Natural killer cell treated with Interleukin-12 subunit alpha and Interleukin-12 subunit beta and Interleukin-15 and Interleukin-18, amount 100 ng/mL, for 72 hours (primary cell): ENCODE measurements around the gene SH3PXD2A. TPM values are rescaled to one million over a fixed set of nuclear protein-coding genes. Genes with fewer than 3 reads are reported as not detected.
"Not testable (repeated sequence)": the region's sequence is repeated elsewhere in the genome, so short reads cannot be mapped to it uniquely, and the experiment has no call there.

Experiments used
- ATAC-seq, 2 donors: fragments of 150-1000 bp; cut with Tn5 transposase in 1 of 2; sonication (Bioruptor Pico), chemical (Tn5 transposase) in 1 of 2; 2 replicates each; pipeline ENCODE4 v1.10.0; 2021
- DNase-seq: peaks from one replicate; pipeline ENCODE4 v3.0.0; 2022; ENCODE audit warnings: low spot score
- H3K27ac Mint-ChIP-seq, 2 donors: 1 replicate in 1 of 2; 2 replicates in 1 of 2; pipeline ENCODE4 v1.8.0; 2022; ENCODE audit warnings: mixed read lengths in 2 of 2, mild to moderate bottlenecking in 1 of 2, moderate library complexity in 1 of 2
- H3K27me3 Mint-ChIP-seq, 2 donors: 1 replicate in 1 of 2; 2 replicates in 1 of 2; pipeline ENCODE4 v1.8.0; 2022; ENCODE audit warnings: mixed read lengths in 2 of 2
- H3K36me3 Mint-ChIP-seq: one replicate; pipeline ENCODE4 v1.8.0; 2022; ENCODE audit warnings: mixed read lengths
- H3K4me1 Mint-ChIP-seq, 2 donors: 1 replicate in 1 of 2; 2 replicates in 1 of 2; pipeline ENCODE4 v1.8.0; 2022; ENCODE audit warnings: low read depth in 2 of 2, mixed read lengths in 2 of 2, mild to moderate bottlenecking in 1 of 2
- H3K4me3 Mint-ChIP-seq: one replicate; pipeline ENCODE4 v1.8.0; 2022; ENCODE audit warnings: mixed read lengths
- H3K9me3 Mint-ChIP-seq: 2 replicates; pipeline ENCODE4 v1.8.0; 2022; ENCODE audit warnings: mixed read lengths
- total RNA-seq, 2 donors: library from RNA; stranded (reverse); gene quantifications; one replicate each; pipeline ENCODE4 v1.2.3, GENCODE V29; 2022

Gene SH3PXD2A
- total RNA-seq, 2 donors from 2014 or later = 3.4 to 7.6 TPM

DNA sequence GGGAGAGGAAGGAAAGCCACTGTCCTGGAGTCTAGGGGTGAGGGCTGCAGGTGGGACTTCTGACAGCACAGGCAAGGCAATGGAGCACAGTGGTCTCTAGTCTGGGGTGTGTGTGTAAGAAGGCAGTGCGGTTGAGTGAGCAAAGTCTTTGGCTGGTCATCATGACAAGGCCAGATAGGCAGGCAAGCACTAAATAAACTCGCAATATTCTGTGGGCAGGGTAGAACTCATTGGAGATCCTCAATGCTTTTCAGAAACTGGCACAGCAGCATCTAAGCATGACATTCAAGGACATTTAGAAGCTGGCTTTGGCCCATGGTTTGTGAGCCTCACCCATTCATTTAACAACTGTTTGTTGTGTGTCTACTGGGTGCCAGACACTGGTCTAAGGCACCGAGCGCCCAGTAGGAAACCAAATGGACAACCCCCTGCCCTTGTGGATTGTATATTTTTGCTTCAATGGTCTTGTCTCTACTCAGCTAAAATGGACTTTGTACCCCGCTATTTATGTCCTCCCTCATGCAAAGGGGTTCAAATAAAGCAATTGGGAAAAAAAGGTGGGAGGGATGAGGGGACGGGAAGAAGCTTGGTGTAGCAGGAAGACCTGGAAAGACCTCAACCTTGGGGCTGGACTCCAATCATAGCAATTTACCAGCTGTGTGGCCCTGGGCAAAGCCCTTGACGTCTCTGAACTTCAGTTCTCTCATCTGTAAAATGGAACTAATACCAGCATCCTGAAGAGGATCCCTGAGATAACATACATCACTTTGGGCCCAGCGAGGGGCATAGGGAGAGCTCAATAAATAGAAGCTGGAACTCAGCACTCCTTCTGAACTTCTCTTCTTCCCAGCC lies 245.9 kb downstream of the SH3PXD2A start:
- Mint-ChIP-seq H3K9me3 (no peaks in the 10 kb centered on the region), H3K36me3 (no peaks in the 10 kb centered on the region), H3K4me1 (no peaks in the 10 kb centered on the region), H3K27me3 (no peaks in the 10 kb centered on the region), H3K4me3 (no peak overlapping the region), H3K27ac (no peak overlapping the region)
- peak; percentile 44 for DNase-seq
- no peak for ATAC-seq

DNA sequence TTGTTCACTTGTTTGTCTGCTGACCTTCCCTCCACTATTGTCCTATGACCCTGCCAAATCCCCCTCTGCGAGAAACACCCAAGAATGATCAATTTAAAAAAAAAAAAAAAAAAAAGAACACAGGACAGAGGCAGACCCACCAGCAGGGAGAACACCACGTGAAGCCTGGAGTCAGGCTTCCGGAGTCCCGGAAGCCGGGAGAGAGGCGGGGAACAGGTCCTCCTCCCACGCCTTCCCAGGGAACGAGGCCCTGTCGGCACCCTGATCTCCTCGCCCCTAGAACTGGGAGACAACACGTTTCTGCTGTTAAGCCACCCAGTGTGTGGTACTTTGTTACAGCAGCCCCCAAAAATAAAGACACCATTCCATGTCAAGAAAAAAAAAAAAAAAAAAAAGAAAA lies 247.3 kb downstream of the SH3PXD2A start:
- H3K4me1 Mint-ChIP-seq, H3K9me3 Mint-ChIP-seq, H3K36me3 Mint-ChIP-seq, H3K4me3 Mint-ChIP-seq, H3K27ac Mint-ChIP-seq, ATAC-seq, DNase-seq, H3K27me3 Mint-ChIP-seq: not testable (repeated sequence)

DNA sequence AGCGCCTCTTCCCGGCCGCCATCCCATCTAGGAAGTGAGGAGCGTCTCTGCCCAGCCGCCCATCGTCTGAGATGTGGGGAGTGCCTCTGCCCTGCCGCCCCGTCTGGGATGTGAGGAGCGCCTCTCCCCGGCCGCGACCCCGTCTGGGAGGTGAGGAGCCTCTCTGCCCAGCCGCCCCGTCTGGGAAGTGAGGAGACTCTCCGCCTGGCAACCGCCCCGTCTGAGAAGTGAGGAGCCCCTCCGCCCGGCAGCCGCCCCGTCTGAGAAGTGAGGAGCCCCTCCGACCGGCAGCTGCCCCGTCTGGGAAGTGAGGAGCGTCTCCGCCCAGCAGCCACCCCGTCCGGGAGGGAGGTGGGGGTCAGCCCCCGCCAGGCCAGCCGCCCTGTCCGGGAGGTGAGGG lies 248.3 kb downstream of the SH3PXD2A start:
- not testable (repeated sequence) for H3K27ac Mint-ChIP-seq, H3K36me3 Mint-ChIP-seq, H3K9me3 Mint-ChIP-seq, H3K4me1 Mint-ChIP-seq, ATAC-seq, H3K27me3 Mint-ChIP-seq, H3K4me3 Mint-ChIP-seq
- peak; percentile 50 for DNase-seq

DNA sequence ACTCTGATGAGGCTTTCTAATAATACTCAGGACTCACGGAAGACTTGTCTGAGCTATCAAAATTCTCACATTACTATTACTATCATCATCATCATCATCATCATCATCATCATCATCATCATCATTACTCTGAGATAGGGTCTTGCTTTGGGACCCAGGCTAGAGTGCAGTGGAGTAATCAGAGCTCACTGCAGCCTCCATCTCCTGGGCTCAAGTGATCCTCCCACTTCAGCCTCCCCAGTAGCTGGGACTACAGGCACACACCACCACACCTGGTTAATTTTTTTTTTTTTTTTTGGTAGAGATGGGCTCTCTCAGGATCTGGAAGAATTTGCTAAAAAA lies 249.3 kb downstream of the SH3PXD2A start:
- not testable (repeated sequence) for DNase-seq, ATAC-seq, H3K9me3 Mint-ChIP-seq, H3K4me1 Mint-ChIP-seq, H3K36me3 Mint-ChIP-seq, H3K27ac Mint-ChIP-seq, H3K27me3 Mint-ChIP-seq, H3K4me3 Mint-ChIP-seq

DNA sequence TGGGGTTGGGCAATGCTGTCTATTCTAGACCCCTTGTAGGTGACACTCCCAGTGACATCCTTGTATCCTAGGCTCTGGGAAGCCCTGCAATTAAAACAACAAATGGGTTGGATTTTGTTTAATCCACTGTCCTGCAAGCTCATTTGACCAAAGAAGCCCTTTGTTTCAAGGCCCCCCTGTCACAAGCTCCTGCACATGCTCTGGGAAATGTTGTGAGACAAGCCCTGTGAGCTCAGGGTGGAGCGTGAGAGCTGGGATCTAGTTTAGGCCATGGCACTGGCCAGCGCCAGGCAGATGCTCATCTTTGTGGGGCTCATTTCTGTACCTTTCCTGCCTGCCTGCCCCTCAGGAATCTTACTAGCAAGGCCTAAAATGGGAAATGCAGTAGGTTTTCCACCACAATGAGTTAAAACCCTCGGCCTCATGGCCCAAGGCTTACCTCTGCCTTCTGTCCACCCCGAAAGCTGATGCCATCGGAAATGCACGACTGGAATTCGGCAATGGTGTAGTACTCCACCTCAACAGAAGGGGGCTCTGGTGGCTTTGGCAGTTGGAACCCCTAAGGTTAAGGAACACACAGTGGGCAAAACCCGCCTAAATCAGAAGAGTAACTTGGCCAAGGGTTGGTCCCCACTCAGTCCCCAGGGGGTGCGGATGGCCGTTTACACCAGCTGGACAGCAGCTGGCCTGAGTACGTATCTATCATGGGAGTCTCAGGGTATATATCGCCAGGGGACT lies 249.8 kb downstream of the SH3PXD2A start:
- no peak for ATAC-seq
- H3K27ac Mint-ChIP-seq = no peak overlapping the region
- no peaks in the 10 kb centered on the region for H3K9me3 Mint-ChIP-seq

DNA sequence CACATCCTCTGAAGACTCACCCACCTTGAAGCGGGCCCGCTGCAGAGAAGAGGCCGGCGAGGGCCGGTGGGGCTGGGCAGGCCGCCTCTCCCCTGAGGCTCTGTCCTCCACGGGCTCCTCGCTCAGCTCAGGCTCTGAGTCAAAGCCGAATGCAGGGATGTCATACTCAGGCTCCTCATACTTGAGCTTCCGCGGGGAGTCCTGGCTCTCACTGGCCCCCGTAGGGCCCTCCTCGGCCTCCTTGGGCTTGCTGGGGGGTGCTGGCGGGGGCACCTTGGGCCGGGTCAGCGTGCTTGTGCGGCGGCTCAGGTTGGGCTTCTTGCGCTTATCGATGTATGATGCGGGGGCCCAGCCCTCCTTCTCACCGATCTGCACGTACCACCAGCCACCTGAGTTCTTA lies 252.0 kb downstream of the SH3PXD2A start:
- H3K36me3 Mint-ChIP-seq = no peaks in the 10 kb centered on the region

More for the DNA sequence above, 249.8 kb downstream of the SH3PXD2A start:
- no peaks in the 10 kb centered on the region for H3K27me3 Mint-ChIP-seq
- H3K4me1 Mint-ChIP-seq = peaks cover 0 to 3% of the 10 kb centered on the region in 2 donors
- H3K36me3 Mint-ChIP-seq = no peaks in the 10 kb centered on the region
- H3K4me3 Mint-ChIP-seq = no peak overlapping the region
- DNase-seq = peak; percentile 59

DNA sequence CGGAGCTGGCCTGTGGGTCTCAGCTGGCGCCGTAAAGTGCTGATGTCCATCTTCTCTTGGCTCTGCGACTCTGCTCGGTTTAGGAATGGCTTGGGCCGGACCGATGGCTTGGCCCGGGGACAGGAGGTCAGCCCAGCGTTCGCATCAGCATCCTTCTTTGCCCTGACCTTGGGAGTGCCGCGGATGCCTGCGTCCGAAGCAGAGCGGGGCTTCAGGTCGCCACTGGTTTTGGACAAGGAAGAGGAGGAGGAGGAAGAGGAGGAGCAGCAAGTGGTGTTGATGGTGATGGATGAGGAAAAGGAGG lies 252.6 kb downstream of the SH3PXD2A start:
- H3K9me3 Mint-ChIP-seq = no peaks in the 10 kb centered on the region
- peaks cover 0 to 3% of the 10 kb centered on the region in 2 donors for H3K4me1 Mint-ChIP-seq
- no peak overlapping the region for H3K27ac Mint-ChIP-seq
- ATAC-seq (no peak), DNase-seq (peak; percentile 40)
- H3K27me3 Mint-ChIP-seq = no peaks in the 10 kb centered on the region
- H3K4me3 Mint-ChIP-seq = no peak overlapping the region
- H3K36me3 Mint-ChIP-seq = no peaks in the 10 kb centered on the region

More for the DNA sequence above, 252.0 kb downstream of the SH3PXD2A start:
- Mint-ChIP-seq H3K27ac (no peak overlapping the region), H3K4me3 (no peak overlapping the region), H3K4me1 (peaks cover 0 to 3% of the 10 kb centered on the region in 2 donors), H3K27me3 (no peaks in the 10 kb centered on the region), H3K9me3 (no peaks in the 10 kb centered on the region)
- ATAC-seq (no peak), DNase-seq (peak; percentile 37)

DNA sequence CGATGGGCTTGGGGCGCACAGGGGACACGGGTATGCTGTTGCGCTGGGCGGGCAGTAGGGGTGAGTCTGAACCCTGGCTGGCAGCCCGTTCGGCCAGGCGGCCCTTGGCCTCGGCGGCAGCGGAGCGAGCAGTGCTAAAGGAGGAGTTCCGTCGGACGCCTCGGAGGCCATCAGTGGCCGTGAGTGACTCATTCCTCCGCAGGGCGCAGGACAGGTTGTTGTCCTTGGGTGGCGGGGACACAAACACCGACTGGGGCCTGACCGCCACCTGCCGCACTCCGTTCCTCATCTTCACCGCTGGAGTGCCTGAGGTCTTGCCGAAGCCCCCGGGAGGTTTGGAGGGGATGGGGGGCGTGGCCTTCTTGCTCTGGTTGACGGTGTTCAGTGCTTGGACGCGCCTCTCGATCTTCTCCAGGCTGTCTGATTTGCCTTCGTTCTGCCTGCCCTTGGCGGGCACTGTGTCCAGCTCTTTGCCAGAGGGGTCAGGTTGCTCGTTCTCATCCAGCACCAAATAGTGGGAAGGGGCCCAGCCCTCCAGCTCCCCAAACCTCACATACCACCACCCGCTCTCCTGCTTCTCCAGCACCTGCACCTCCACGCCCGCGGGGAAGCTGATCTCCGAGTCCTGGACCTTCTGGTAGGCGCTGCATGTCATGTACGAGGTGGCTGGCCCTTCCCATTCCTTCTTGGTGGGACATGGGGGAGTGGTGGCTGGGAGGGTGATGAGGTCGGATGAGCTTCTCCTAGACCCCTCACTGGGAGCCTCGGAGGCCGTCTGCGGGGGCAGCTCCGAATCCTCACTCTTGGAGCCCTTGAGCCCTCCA lies 253.1 kb downstream of the SH3PXD2A start:
- no peak overlapping the region for H3K27ac Mint-ChIP-seq
- H3K36me3 Mint-ChIP-seq = no peaks in the 10 kb centered on the region
- peak; percentile 48 for DNase-seq
- peaks cover 0 to 3% of the 10 kb centered on the region in 2 donors for H3K4me1 Mint-ChIP-seq
- H3K9me3 Mint-ChIP-seq = no peaks in the 10 kb centered on the region
- ATAC-seq = no peak
- H3K4me3 Mint-ChIP-seq = no peak overlapping the region
- H3K27me3 Mint-ChIP-seq = no peaks in the 10 kb centered on the region

DNA sequence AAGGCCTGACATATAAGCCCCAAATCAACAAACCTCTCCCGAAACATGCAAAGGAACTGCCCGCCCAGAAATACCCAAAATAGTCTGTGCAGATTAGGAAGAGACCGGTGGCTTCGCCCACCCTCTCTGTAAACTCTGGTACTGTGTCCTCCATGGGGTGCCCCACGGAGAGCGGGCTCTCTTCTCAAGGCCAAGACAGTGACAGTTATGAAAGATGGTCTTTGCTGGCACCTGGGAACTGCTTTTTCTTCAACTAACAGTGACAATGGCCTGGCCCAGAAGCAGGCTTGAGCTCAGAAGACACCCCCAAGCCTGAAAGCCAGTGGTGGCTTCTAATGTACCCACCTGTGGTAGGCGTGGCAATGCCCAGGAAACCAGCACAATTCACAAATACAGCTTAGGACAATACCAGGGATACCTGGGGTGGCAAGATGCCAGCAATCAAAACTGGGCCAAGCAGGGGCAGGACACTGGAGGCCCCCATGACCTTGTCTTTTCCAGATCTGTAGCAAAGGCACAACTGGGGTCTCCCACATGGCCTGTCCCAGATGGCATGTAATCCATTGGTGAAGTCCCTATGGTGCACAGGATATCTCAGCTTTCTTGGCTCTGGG lies 254.3 kb downstream of the SH3PXD2A start:
- H3K4me3 Mint-ChIP-seq = no peak overlapping the region
- no peaks in the 10 kb centered on the region for H3K27me3 Mint-ChIP-seq
- ATAC-seq (no peak), DNase-seq (no peak)
- no peaks in the 10 kb centered on the region for H3K36me3 Mint-ChIP-seq
- peaks cover 0 to 3% of the 10 kb centered on the region in 2 donors for H3K4me1 Mint-ChIP-seq
- no peaks in the 10 kb centered on the region for H3K9me3 Mint-ChIP-seq
- H3K27ac Mint-ChIP-seq = no peak overlapping the region

DNA sequence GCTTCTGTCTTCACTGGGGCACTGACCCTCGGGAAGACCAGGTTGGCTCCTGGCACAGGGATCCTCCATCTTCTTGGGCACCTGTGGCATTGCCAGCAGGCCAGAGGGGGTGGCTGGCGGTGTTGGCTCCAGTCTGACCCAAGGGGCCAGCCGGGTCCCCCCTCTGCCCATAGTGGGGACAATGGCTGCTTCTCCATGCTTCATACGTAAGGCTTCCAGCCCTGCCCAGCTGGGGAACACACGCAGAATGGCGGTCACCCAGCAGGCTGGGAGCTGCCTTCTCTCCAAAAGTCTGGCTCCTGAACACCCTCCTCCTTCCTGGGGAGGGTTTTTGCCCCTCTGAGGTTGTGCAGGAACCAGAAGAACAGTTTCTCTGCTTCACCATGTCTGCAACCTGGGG lies 255.1 kb downstream of the SH3PXD2A start:
- no peak for ATAC-seq
- Mint-ChIP-seq H3K27ac (no peak overlapping the region), H3K9me3 (no peaks in the 10 kb centered on the region), H3K27me3 (no peaks in the 10 kb centered on the region), H3K36me3 (no peaks in the 10 kb centered on the region), H3K4me3 (no peak overlapping the region), H3K4me1 (peaks cover 0 to 3% of the 10 kb centered on the region in 2 donors)
- no peak for DNase-seq

DNA sequence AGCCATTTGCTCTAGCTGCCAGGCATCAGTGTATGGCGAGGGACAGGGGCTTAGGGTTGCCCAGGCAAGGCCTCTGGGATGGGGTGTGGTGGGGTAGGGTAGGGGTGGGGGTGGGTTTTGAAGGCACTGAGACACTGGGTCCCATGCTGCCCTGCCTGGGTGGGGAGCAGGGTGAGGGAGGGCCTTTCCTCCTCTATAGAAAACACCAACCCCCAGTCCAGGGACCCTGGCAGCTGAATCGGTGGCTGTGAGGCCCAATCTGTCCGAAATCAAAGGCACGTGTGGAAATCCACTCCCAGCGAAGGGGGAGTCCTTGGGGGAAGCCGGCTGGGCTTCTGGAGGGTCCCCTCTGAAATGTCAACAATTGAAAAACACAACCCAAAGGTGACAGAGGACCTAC lies 255.5 kb downstream of the SH3PXD2A start:
- Mint-ChIP-seq H3K4me1 (peaks cover 0 to 3% of the 10 kb centered on the region in 2 donors), H3K27me3 (no peaks in the 10 kb centered on the region), H3K4me3 (no peak overlapping the region), H3K36me3 (no peaks in the 10 kb centered on the region), H3K27ac (no peak overlapping the region), H3K9me3 (no peaks in the 10 kb centered on the region)
- no peak for ATAC-seq
- no peak for DNase-seq

DNA sequence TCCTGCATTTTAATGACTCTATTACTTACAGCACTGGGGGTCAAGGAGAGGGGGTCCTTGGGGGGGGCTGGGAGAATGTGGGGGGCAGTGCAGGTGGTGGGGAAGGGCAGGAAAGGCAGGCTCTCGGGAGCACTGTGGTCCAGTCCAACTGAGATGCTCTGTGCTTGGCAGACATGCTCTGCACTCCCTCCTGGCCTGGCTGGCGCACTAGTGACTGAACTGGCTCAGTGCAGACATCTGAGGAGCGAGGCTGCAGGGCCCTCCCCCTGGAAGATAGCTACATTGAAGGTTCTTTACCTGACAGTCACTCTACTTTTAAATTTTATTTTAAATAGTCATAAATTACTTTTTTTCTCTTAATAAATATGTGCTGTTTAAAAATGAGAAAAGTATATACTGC lies 256.2 kb downstream of the SH3PXD2A start:
- no peak overlapping the region for H3K27ac Mint-ChIP-seq
- H3K27me3 Mint-ChIP-seq = no peaks in the 10 kb centered on the region
- DNase-seq (no peak), ATAC-seq (no peak)
- H3K4me1 Mint-ChIP-seq = peaks cover 0 to 3% of the 10 kb centered on the region in 2 donors
- H3K9me3 Mint-ChIP-seq = no peaks in the 10 kb centered on the region
- H3K36me3 Mint-ChIP-seq = no peaks in the 10 kb centered on the region
- no peak overlapping the region for H3K4me3 Mint-ChIP-seq

DNA sequence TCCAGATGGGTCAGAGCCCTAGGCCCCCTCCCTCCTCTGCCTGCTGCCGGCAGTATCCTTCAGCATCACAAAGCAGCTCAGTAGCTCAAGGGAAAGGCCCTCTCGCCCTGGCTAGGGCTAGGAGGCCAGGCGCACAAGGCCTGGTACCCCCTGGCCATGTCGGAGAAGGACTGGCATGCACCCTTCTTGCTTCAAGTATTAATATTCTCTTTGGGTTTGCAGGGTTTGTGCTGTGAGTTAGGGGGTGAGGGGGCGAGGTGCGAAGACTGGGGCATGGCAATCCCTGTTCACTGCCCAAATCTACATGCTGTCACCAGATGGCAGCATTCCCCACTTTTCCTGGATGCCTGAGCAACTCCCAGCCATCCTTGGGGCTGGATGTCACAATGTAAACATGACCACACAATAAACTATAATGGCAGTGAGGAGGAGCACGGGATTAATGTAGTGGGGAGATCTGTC lies 256.7 kb downstream of the SH3PXD2A start:
- no peak overlapping the region for H3K27ac Mint-ChIP-seq
- no peak overlapping the region for H3K4me3 Mint-ChIP-seq
- peaks cover 0 to 3% of the 10 kb centered on the region in 2 donors for H3K4me1 Mint-ChIP-seq
- H3K27me3 Mint-ChIP-seq = no peaks in the 10 kb centered on the region
- DNase-seq (no peak), ATAC-seq (no peak)
- H3K9me3 Mint-ChIP-seq = no peaks in the 10 kb centered on the region
- no peaks in the 10 kb centered on the region for H3K36me3 Mint-ChIP-seq
